Measurements from ENCODE around the gene ENTPD6. TPM values are rescaled to one million over a fixed set of nuclear protein-coding genes. Genes with fewer than 3 reads are reported as not detected.

The ENTPD6 gene
- total RNA-seq, 4 donors from 2014 or later = 26.5 to 48.4 (median 40.2) TPM

- peak overlapping the region in 3 of 4 donors; percentile 26 to 72 (median 43) for H3K27ac ChIP-seq
- H3K4me3 ChIP-seq = no peak overlapping the region
- DNase-seq = no peak
- H3K4me1 ChIP-seq = peaks cover 0 to 37% (median 12%) of the 10 kb centered on the region in 3 donors
- no peaks in the 10 kb centered on the region for H3K27me3 ChIP-seq
- intact Hi-C loops (cut with DNase I) = no loop called here
- H3K9me3 ChIP-seq = no peaks in the 10 kb centered on the region
- 83 to 84% methylated on average over 5 to 9 of the region's 13 CpGs for WGBS, 2 donors
- TF ChIP-seq POLR2A (IDR thresholded peaks at IDR 0.05) (no peak), CTCF (IDR thresholded peaks at IDR 0.05) (no peak)
- peaks cover 30 to 78% (median 37%) of the 10 kb centered on the region in 3 donors for H3K36me3 ChIP-seq
These were observed 76.1 kb downstream of the ENTPD6 start for GRCh38 chr20:25271486-25272222.

GRCh38 chr20:25272223-25273000 is 76.9 kb downstream of the ENTPD6 start:
- H3K27me3 ChIP-seq = no peaks in the 10 kb centered on the region
- H3K27ac ChIP-seq = peak overlapping the region in 3 of 4 donors; percentile 44 to 74 (median 72)
- peaks cover 31 to 86% (median 40%) of the 10 kb centered on the region in 3 donors for H3K36me3 ChIP-seq
- TF ChIP-seq CTCF (IDR thresholded peaks at IDR 0.05) (no peak), POLR2A (IDR thresholded peaks at IDR 0.05) (no peak)
- intact Hi-C loops (cut with DNase I) = no loop called here
- H3K4me1 ChIP-seq = peaks cover 0 to 37% (median 12%) of the 10 kb centered on the region in 3 donors
- WGBS, 2 donors = 80 to 84% methylated on average over 19 of the region's 19 CpGs
- no peaks in the 10 kb centered on the region for H3K9me3 ChIP-seq
- H3K4me3 ChIP-seq = no peak overlapping the region
- no peak for DNase-seq

- intact Hi-C loops (cut with DNase I) = no loop called here
- TF ChIP-seq CTCF (IDR thresholded peaks at IDR 0.05) (no peak), POLR2A (IDR thresholded peaks at IDR 0.05) (no peak)
- H3K27me3 ChIP-seq = no peaks in the 10 kb centered on the region
- no peak for DNase-seq
- 66 to 81% methylated on average over 7 of the region's 10 CpGs for WGBS, 2 donors
- H3K4me3 ChIP-seq = no peak overlapping the region
- peaks cover 0 to 37% (median 12%) of the 10 kb centered on the region in 3 donors for H3K4me1 ChIP-seq
- H3K27ac ChIP-seq = peak overlapping the region in 3 of 4 donors; percentile 44 to 74 (median 72)
- H3K9me3 ChIP-seq = no peaks in the 10 kb centered on the region
- H3K36me3 ChIP-seq = peaks cover 36 to 92% (median 46%) of the 10 kb centered on the region in 3 donors
These were observed 77.5 kb downstream of the ENTPD6 start for GRCh38 chr20:25273046-25273445.

GRCh38 chr20:25273541-25274358 is 78.2 kb downstream of the ENTPD6 start:
- peaks cover 43 to 99% (median 53%) of the 10 kb centered on the region in 3 donors for H3K36me3 ChIP-seq
- H3K27me3 ChIP-seq = no peaks in the 10 kb centered on the region
- no peak for DNase-seq
- H3K9me3 ChIP-seq = no peaks in the 10 kb centered on the region
- no peak overlapping the region for H3K4me3 ChIP-seq
- peak overlapping the region in 3 of 4 donors; percentile 68 to 74 (median 72) for H3K27ac ChIP-seq
- H3K4me1 ChIP-seq = peaks cover 0 to 39% (median 12%) of the 10 kb centered on the region in 3 donors
- intact Hi-C loops (cut with DNase I) = no loop called here
- WGBS, 2 donors = 54 to 64% methylated on average over 14 to 19 of the region's 20 CpGs
- TF ChIP-seq POLR2A (IDR thresholded peaks at IDR 0.05) (no peak), CTCF (IDR thresholded peaks at IDR 0.05) (no peak)

Data from esophagus squamous epithelium (tissue), 5 donors.